Large intestine (tissue), 3 donors: ENCODE data around the gene KIF5A. TPM values are rescaled to one million over a fixed set of nuclear protein-coding genes. Genes with fewer than 3 reads are reported as not detected.

Experiments
- DNase-seq, 2 donors: peaks; one replicate each; pipeline versions ENCODE4 v3.0.0 to v3.0.0-alpha.2; 2013
- H3K27ac ChIP-seq: one replicate; pipeline ENCODE4 v1.5.1; 2013; ENCODE audit warnings: low read length
- H3K27me3 ChIP-seq: 2 replicates; pipeline ENCODE4 v1.6.1; 2013; ENCODE audit warnings: low read length; ENCODE audit not compliant: control insufficient read depth, insufficient read depth
- H3K36me3 ChIP-seq: 2 replicates; pipeline ENCODE4 v1.6.1; 2013; ENCODE audit warnings: low read length; ENCODE audit not compliant: control insufficient read depth, insufficient read depth
- H3K4me1 ChIP-seq: one replicate; pipeline ENCODE4 v1.6.1; 2013; ENCODE audit warnings: low read length; ENCODE audit not compliant: control insufficient read depth, insufficient read depth
- H3K4me3 ChIP-seq: one replicate; pipeline ENCODE4 v1.5.1; 2013; ENCODE audit warnings: low read length
- H3K9me3 ChIP-seq: one replicate; pipeline ENCODE4 v1.6.1; 2013; ENCODE audit warnings: mild to moderate bottlenecking, low read depth, low read length, moderate library complexity; ENCODE audit not compliant: control insufficient read depth
- whole genome bisulfite sequencing: methylation state at CpG from one replicate; pipeline ENCODE4 v1.1.5; 2013; ENCODE audit warnings: low lambda C conversion rate; ENCODE audit not compliant: insufficient coverage; 5-methylcytosine and 5-hydroxymethylcytosine counted together
- polyA plus RNA-seq: library from polyadenylated mRNA; unstranded; fragments of 120-200 nt; gene quantifications from one replicate; pipeline ENCODE4 v1.2.1, GENCODE V29; 2013

KIF5A gene
- polyA plus RNA-seq, 1 donor: 12.3 TPM

GRCh38 chr12:57577981-57578758 lies 28.3 kb downstream of the KIF5A start:
- Histone ChIP-seq H3K9me3 (no peaks in the 10 kb centered on the region), H3K4me1 (peaks cover 23% of the 10 kb centered on the region), H3K27me3 (peaks cover 2% of the 10 kb centered on the region), H3K36me3 (no peaks in the 10 kb centered on the region), H3K4me3 (no peak overlapping the region), H3K27ac (no peak overlapping the region)
- no peak for DNase-seq
- WGBS: 89% methylated on average over 3 of the region's 12 CpGs

GRCh38 chr12:57579011-57579410 lies 29.2 kb downstream of the KIF5A start:
- DNase-seq: no peak
- WGBS: 80% methylated on average over 1 of the region's 2 CpGs
- Histone ChIP-seq H3K27ac (no peak overlapping the region), H3K4me1 (peaks cover 23% of the 10 kb centered on the region), H3K9me3 (no peaks in the 10 kb centered on the region), H3K36me3 (no peaks in the 10 kb centered on the region), H3K4me3 (no peak overlapping the region), H3K27me3 (peaks cover 4% of the 10 kb centered on the region)

DNA sequence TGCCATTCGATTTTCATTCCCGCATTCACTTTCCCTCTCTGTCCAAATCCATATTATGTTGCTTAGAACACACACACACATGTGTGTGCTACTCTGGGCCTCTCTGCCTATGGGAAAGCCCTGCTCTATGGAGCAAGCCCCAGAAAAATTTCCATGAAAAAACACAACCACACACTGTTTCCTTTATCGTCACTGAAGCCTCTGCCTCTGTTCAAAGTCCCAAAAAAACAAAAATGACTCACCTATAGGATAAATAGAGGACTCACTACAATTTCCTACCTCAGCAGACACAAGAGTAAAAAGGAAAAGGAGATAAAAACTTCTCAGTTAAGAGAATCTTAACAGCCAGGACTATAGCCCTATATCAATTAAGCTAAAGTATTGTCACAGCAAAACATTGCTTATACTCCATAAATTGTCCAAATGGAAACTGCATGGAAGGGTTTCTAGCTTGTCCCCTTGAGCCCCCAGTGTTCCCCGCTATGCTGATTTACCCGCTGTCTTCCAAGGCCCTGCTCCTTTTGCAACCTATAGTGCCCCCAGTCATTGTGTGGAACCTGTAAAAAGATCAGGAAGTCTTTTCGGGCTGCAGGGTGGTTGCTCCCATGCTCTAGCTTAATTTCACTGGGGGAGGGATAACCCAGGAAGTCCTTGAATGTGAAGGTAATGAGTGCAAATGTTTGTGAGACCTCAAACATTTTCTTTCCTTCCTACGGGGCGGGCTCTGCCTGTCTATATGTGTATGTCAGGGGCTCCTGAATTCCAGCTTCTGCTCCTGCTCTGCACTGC lies 30.0 kb downstream of the KIF5A start:
- peak; percentile 41 to 81 for DNase-seq
- H3K4me3 ChIP-seq: no peak overlapping the region
- H3K36me3 ChIP-seq: no peaks in the 10 kb centered on the region
- H3K4me1 ChIP-seq: peaks cover 23% of the 10 kb centered on the region
- WGBS: no CpG with 5 or more reads among the region's 8 CpGs
- no peaks in the 10 kb centered on the region for H3K9me3 ChIP-seq
- peak overlapping the region; percentile 40 for H3K27ac ChIP-seq
- H3K27me3 ChIP-seq: peaks cover 6% of the 10 kb centered on the region

GRCh38 chr12:57580466-57580795 lies 30.6 kb downstream of the KIF5A start:
- peaks cover 23% of the 10 kb centered on the region for H3K4me1 ChIP-seq
- H3K27ac ChIP-seq: no peak overlapping the region
- H3K9me3 ChIP-seq: no peaks in the 10 kb centered on the region
- no peaks in the 10 kb centered on the region for H3K36me3 ChIP-seq
- peaks cover 12% of the 10 kb centered on the region for H3K27me3 ChIP-seq
- H3K4me3 ChIP-seq: no peak overlapping the region
- WGBS: 100% methylated on average over 1 of the region's 4 CpGs
- DNase-seq: no peak

DNA sequence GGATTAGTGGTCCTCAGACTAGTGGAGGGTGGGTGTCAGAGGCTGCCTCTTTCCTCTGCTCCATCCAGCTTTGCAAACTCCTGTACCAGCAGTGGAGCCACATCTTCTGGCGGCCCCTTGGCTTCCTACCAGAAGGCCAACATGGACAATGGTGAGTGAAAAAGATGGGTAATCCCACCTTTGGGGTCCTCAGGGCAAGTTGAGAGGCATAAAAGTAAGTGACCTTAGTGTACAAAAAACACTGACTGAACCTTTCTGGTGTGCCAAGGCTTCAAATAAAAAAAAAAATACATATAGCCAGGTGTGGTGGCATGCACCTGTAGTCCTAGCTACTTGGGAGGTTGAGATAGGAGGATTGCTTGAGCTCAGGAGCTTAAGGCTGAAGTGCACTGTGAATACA lies 32.0 kb downstream of the KIF5A start:
- H3K27ac ChIP-seq: no peak overlapping the region
- H3K36me3 ChIP-seq: no peaks in the 10 kb centered on the region
- no CpG with 5 or more reads among the region's 1 CpG for WGBS

DNA sequence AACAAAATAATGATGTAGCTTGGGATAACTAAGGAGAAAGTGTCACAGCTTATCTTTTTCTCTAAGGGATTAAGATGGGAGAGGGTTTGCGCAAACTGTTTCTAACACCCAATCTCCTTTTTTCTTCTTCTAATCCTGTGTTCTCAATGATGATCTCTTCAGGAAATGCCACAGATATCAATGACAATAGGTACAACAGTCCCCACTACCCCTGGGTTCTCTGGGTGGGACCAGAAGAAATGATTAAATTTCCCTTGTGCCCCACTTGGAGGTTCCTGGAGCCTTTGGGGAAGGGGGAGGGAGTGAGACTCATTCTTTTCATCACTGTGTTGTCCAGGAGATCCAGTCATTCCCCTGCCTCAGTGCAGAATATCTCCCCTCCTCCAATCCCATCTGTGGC lies 32.6 kb downstream of the KIF5A start:
- Histone ChIP-seq H3K27ac (no peak overlapping the region), H3K36me3 (no peaks in the 10 kb centered on the region), H3K4me1 (peaks cover 12% of the 10 kb centered on the region), H3K4me3 (no peak overlapping the region), H3K27me3 (peaks cover 26% of the 10 kb centered on the region), H3K9me3 (no peaks in the 10 kb centered on the region)
- no peak for DNase-seq
- WGBS: 86% methylated on average over 1 of the region's 1 CpG

More for the DNA sequence above, 32.0 kb downstream of the KIF5A start:
- Histone ChIP-seq H3K9me3 (no peaks in the 10 kb centered on the region), H3K27me3 (peaks cover 22% of the 10 kb centered on the region), H3K4me1 (peaks cover 12% of the 10 kb centered on the region), H3K4me3 (no peak overlapping the region)
- DNase-seq: no peak

DNA sequence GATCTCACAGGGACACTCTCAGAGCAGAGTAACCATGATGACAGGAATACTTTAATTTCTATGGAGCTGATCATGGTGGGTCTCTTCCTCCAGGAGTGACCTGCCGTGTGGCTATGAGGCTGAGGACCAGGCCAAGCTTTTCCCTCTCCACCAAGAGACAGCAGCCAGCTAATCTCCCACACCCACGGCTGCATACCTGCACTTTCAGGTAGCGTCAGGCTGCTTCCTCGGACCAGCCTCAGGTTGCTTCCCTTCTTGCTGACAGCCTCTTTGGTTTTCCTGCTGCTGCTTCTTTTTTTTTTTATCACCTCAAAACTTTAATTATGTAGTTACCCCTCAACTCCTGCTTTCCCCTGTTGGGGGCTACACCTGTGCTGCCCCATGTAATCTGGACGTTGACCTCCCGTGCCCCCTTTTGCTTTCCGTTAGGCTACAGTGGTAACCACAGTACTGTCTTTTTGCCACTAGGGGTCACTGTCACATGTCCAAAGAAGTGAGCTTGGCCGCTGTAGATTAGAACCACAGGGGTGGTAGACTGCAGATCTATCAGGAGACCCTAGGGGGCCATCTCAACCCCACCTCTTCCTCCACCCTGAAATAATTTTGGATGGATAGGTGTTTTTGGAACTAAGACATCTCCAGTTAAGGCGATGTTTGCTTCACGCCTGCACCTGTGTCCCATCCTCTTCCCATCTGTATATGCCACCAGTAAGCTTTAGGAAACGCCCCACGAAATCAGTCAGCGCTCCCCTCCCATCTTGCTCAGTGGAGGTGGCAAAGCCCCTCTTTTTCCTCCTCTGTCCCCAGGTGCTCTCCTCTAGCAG lies 33.4 kb downstream of the KIF5A start:
- Histone ChIP-seq H3K27me3 (peaks cover 31% of the 10 kb centered on the region), H3K9me3 (no peaks in the 10 kb centered on the region), H3K27ac (no peak overlapping the region), H3K36me3 (no peaks in the 10 kb centered on the region), H3K4me1 (peaks cover 12% of the 10 kb centered on the region), H3K4me3 (no peak overlapping the region)
- peak; percentile 55 to 62 for DNase-seq
- 68% methylated on average over 4 of the region's 13 CpGs for WGBS

DNA sequence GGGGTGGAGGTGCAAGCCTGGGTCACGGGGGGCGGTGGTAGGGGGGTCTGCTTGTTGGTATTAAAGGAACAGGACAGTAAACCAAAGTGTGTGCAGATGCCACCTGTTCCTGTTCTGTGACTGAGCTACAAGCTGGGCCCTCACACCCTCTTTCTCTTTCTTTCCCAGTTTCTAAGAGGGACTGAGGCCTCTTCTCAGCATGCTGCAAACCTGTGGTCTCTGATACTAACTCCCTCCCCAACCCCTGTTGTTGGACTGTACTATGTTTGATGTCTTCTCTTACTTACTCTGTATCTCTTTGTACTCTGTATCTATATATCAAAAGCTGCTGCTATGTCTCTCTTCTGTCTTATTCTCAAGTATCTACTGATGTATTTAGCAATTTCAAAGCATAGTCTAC lies 34.2 kb downstream of the KIF5A start:
- H3K9me3 ChIP-seq: no peaks in the 10 kb centered on the region
- no peak overlapping the region for H3K4me3 ChIP-seq
- peaks cover 33% of the 10 kb centered on the region for H3K27me3 ChIP-seq
- no CpG with 5 or more reads among the region's 2 CpGs for WGBS
- no peak overlapping the region for H3K27ac ChIP-seq
- H3K4me1 ChIP-seq: peaks cover 12% of the 10 kb centered on the region
- no peak for DNase-seq
- no peaks in the 10 kb centered on the region for H3K36me3 ChIP-seq

- Histone ChIP-seq H3K27me3 (peaks cover 33% of the 10 kb centered on the region), H3K9me3 (no peaks in the 10 kb centered on the region), H3K4me3 (no peak overlapping the region), H3K36me3 (no peaks in the 10 kb centered on the region), H3K4me1 (peaks cover 9% of the 10 kb centered on the region), H3K27ac (no peak overlapping the region)
- DNase-seq: no peak
These were observed 34.8 kb downstream of the KIF5A start for GRCh38 chr12:57584690-57585089.

DNA sequence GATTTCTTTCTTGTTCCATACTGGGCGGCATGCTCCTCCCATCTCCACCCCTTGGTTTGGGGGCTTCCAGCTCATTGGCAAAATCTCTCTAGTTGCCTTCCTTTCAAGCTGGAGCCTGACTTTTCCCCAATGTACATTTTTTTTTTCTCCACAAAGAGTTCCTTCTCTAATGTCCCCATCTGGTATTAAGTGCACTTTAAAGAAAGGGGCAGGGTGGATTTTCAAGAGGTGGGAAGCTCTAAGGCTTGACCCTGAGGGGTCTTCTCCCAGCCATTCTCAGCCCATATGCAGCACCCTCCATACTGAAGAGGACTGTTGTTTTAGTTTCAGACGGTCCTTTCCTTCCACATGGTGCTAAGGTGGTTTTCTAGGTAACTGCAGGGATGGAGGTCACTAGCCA lies 35.3 kb downstream of the KIF5A start:
- H3K4me3 ChIP-seq: no peak overlapping the region
- no peak for DNase-seq
- no peaks in the 10 kb centered on the region for H3K9me3 ChIP-seq
- H3K4me1 ChIP-seq: peaks cover 6% of the 10 kb centered on the region
- H3K27me3 ChIP-seq: peaks cover 33% of the 10 kb centered on the region
- no peaks in the 10 kb centered on the region for H3K36me3 ChIP-seq
- H3K27ac ChIP-seq: no peak overlapping the region
- 40% methylated on average over 1 of the region's 2 CpGs for WGBS
